ENCODE results near the gene NRGN.

GRCh38 chr11:124778281-124778680 is 38.5 kb downstream of the NRGN start:
- TF ChIP-seq, protein P1, sequence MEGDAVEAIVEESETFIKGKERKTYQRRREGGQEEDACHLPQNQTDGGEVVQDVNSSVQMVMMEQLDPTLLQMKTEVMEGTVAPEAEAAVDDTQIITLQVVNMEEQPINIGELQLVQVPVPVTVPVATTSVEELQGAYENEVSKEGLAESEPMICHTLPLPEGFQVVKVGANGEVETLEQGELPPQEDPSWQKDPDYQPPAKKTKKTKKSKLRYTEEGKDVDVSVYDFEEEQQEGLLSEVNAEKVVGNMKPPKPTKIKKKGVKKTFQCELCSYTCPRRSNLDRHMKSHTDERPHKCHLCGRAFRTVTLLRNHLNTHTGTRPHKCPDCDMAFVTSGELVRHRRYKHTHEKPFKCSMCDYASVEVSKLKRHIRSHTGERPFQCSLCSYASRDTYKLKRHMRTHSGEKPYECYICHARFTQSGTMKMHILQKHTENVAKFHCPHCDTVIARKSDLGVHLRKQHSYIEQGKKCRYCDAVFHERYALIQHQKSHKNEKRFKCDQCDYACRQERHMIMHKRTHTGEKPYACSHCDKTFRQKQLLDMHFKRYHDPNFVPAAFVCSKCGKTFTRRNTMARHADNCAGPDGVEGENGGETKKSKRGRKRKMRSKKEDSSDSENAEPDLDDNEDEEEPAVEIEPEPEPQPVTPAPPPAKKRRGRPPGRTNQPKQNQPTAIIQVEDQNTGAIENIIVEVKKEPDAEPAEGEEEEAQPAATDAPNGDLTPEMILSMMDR (IDR thresholded peaks at IDR 0.05 in 8 of 11, conservative IDR thresholded peaks at IDR 0.05 in 3 of 11): no peak
- no peak for TF ChIP-seq POLR2AphosphoS5 (IDR thresholded peaks at IDR 0.05)
